Measurements from ENCODE around the gene ALCAM.
"Not testable (repeated sequence)": the region's sequence is repeated elsewhere in the genome, so short reads cannot be mapped to it uniquely, and the experiment has no call there.

ALCAM gene

DNA sequence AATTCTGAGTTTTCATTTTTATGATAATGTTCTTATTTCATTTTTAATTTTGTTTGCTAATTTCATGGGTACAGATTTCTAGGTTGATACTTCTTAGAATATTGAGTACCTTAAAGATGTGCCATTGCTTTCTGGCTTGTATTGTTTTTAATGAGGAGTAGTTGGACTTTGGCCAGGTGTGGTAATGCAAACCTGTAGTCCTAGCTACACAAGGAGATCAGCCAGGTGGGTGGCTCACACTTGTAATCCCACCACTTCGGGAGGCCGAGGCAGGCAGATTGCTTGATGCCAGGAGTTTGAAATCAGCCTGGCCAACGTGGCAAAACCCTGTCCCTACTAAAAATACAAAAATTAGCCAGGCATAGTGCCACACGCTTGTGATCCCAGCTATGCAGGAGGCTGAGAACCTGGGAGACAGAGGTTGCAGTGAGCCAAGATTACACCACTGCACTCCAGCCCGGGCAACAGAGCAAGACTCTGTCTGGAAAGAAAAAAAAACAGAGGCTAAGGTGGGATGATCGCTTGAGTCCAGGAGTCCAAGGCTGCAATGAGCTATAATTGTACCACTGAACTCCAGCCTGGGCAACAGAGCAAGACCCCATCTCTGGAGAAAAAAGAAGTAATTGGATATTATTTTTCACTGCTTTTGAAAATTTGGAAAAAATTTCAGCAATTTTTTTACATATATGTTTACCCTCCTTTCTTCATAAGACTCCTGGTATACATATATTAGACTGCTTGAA lies 198.0 kb downstream of the ALCAM start:
- no peaks in the 10 kb centered on the region for H3K9me3 Mint-ChIP-seq
- DNase-seq = no peak
- no peak for ATAC-seq (replicated peaks)
- no peaks in the 10 kb centered on the region for H3K4me1 Mint-ChIP-seq (ENCODE audit: low read depth in 2 of 2)
- H3K27me3 Mint-ChIP-seq = no peaks in the 10 kb centered on the region
- H3K36me3 Mint-ChIP-seq (ENCODE audit: insufficient read depth) = no peaks in the 10 kb centered on the region
- no peak overlapping the region for H3K4me3 Mint-ChIP-seq
- no peak overlapping the region for H3K27ac Mint-ChIP-seq

DNA sequence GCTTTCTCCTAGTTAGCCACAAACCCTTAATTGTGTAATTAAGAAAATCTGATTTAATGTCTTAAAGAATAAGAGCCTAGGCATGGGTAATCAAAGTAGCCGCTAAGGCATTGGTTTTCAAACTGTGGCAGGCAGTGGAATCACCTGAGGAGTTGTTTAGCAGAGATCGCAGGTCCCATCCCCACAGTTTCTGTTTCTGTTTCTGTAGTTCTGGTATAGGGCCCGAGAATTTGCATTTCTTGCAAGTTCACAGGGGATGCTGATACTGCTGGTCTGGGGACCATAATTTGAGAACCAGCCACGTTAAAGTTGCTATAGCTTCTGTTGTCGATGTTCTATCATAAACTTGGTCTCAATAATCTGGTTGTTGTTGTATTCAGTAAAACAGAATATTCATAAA lies 204.3 kb downstream of the ALCAM start:
- no peaks in the 10 kb centered on the region for H3K36me3 Mint-ChIP-seq (ENCODE audit: insufficient read depth)
- H3K4me1 Mint-ChIP-seq (ENCODE audit: low read depth in 2 of 2) = no peaks in the 10 kb centered on the region
- no peak for ATAC-seq (replicated peaks)
- no peaks in the 10 kb centered on the region for H3K27me3 Mint-ChIP-seq
- DNase-seq = no peak
- H3K9me3 Mint-ChIP-seq = no peaks in the 10 kb centered on the region
- no peak overlapping the region for H3K4me3 Mint-ChIP-seq
- H3K27ac Mint-ChIP-seq = no peak overlapping the region

DNA sequence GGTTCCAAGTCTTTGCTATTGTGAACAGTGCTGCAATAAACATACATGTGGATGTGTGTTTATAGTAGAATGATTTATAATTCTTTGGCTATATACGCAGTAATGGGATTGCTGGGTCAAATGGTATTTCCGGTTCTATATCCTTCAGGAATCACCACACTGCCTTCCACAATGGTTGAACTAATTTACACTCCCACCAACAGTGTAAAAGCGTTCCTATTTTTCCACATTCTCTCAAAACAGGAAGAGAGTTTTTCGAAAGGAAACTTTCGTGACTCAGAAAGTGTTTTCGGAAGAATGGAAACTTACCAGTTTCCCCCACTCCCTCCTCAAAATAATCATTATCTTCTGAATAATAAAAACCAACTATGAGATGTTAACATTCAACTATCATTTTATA lies 205.8 kb downstream of the ALCAM start:
- H3K27ac Mint-ChIP-seq = no peak overlapping the region
- no peaks in the 10 kb centered on the region for H3K36me3 Mint-ChIP-seq (ENCODE audit: insufficient read depth)
- H3K4me3 Mint-ChIP-seq = no peak overlapping the region
- ATAC-seq (replicated peaks) (no peak), DNase-seq (no peak)
- no peaks in the 10 kb centered on the region for H3K4me1 Mint-ChIP-seq (ENCODE audit: low read depth in 2 of 2)
- no peaks in the 10 kb centered on the region for H3K9me3 Mint-ChIP-seq
- H3K27me3 Mint-ChIP-seq = no peaks in the 10 kb centered on the region

DNA sequence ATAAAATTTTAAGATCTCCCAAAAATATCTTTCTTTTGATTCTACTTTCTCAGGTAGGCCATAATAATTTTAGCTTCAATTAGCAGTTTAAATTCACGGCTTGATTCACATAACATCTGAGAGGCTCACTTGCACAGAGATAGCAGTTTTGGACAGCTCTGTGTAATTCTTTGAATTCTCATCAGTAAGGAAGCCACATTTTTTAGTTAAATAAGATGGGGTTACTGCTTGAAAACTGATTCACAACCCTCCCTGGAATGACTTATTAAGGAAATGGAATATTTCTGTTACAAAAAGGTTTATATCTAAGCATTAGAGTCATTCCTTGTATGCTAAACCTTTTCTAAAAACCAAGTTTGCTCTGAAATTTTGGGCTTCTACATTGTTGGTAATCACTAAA lies 212.7 kb downstream of the ALCAM start:
- no peaks in the 10 kb centered on the region for H3K27me3 Mint-ChIP-seq
- H3K36me3 Mint-ChIP-seq (ENCODE audit: insufficient read depth) = no peaks in the 10 kb centered on the region
- no peak overlapping the region for H3K4me3 Mint-ChIP-seq
- H3K4me1 Mint-ChIP-seq (ENCODE audit: low read depth in 2 of 2) = no peaks in the 10 kb centered on the region
- no peak overlapping the region for H3K27ac Mint-ChIP-seq
- H3K9me3 Mint-ChIP-seq = no peaks in the 10 kb centered on the region
- ATAC-seq (replicated peaks) (no peak), DNase-seq (no peak)

DNA sequence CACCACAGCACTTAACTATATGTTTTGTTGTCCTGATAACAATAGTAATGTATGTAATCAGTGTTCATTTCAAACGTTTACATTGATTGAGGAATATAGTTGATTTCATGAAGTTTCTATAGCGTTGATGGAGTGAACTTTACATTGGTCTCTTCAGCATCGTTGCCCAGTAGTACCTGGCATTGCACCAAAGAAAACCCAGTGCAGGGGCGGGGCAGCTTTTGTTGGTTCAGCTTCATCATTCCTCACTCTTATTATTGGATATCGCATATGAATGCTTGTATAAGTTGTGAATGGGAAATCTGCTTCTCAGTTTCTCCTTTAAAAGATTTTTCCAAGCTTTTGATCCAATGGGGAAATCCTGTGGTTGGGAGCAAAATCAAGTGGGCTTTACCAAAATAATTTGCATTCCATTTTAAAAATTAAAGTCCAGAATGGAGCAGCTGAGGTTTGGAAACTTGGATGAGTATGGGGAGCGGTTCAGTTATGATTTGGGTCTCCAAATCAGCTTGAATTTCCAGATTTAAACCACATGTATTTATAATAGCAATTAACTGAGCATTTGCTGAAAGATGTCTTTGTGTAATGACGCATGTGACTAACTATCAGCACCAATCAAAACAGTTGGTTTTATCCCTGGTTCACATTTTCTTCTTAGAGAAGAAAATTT lies 213.7 kb downstream of the ALCAM start:
- no peak for ATAC-seq (replicated peaks)
- H3K27ac Mint-ChIP-seq = no peak overlapping the region
- no peak for DNase-seq
- no peaks in the 10 kb centered on the region for H3K9me3 Mint-ChIP-seq
- no peaks in the 10 kb centered on the region for H3K27me3 Mint-ChIP-seq
- H3K4me3 Mint-ChIP-seq = no peak overlapping the region
- no peaks in the 10 kb centered on the region for H3K36me3 Mint-ChIP-seq (ENCODE audit: insufficient read depth)
- no peaks in the 10 kb centered on the region for H3K4me1 Mint-ChIP-seq (ENCODE audit: low read depth in 2 of 2)

DNA sequence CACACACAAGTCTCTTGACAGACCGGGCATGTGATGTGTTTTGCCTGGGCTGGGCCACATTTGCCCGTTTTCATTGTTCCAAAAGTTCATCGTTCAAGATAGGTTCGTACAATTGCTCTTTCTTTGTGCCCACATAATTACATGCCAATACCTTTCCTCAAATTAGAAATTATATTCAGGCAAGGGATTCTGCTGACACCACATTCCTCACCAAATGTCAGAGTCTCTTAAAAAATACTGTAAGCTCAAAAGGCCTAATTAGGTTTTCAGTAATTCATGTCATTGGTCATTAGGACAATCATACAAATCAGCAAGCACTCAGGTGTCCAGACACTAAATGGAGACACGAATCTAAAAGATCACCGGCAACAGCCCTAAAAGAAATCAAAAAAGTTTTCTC lies 215.3 kb downstream of the ALCAM start:
- no peak for ATAC-seq (replicated peaks)
- Mint-ChIP-seq H3K27me3 (no peaks in the 10 kb centered on the region), H3K4me1 (ENCODE audit: low read depth in 2 of 2) (no peaks in the 10 kb centered on the region)

DNA sequence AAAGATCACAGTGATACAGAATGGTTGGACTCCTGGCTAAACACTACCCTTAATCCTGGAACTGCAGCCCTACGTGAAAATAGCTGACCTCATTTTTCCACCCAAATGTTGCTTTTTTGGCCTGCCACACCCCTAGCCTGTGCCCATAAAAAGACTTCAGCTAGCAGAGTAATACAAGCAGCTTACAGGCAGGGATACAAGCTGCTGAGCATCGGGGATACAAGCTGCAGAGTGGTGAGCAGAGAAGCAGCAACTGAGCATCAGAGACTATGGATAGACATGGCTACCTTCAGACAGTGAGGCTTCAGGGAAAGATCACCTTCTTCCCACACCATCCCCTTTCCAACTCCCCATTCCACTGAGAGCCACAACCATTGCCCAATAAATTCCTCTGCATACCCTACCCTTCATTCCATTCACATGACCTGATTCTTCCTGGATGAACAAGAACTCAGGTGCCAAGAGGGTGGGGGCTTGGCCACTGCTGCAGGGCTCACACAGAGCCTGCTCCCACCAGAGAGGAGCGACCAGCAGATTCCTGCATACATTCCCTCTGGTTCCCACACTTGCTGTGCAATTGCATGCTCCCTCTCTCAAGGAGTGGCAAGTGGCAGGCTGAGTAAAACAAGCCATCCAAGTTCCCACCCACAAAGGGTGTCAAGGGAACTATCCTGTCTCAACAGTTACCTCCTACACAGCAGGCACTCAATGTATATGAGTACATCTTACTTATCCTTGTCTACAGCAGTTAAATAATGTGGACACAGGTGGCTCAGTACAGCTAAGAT lies 217.5 kb downstream of the ALCAM start:
- DNase-seq = no peak
- H3K4me3 Mint-ChIP-seq = no peak overlapping the region
- no peak for ATAC-seq (replicated peaks)
- no peaks in the 10 kb centered on the region for H3K36me3 Mint-ChIP-seq (ENCODE audit: insufficient read depth)
- no peak overlapping the region for H3K27ac Mint-ChIP-seq
- no peaks in the 10 kb centered on the region for H3K4me1 Mint-ChIP-seq (ENCODE audit: low read depth in 2 of 2)
- no peaks in the 10 kb centered on the region for H3K27me3 Mint-ChIP-seq
- no peaks in the 10 kb centered on the region for H3K9me3 Mint-ChIP-seq

More for the DNA sequence above, 215.3 kb downstream of the ALCAM start:
- no peak for DNase-seq
- H3K27ac Mint-ChIP-seq = no peak overlapping the region
- no peaks in the 10 kb centered on the region for H3K9me3 Mint-ChIP-seq
- H3K36me3 Mint-ChIP-seq (ENCODE audit: insufficient read depth) = no peaks in the 10 kb centered on the region
- no peak overlapping the region for H3K4me3 Mint-ChIP-seq

DNA sequence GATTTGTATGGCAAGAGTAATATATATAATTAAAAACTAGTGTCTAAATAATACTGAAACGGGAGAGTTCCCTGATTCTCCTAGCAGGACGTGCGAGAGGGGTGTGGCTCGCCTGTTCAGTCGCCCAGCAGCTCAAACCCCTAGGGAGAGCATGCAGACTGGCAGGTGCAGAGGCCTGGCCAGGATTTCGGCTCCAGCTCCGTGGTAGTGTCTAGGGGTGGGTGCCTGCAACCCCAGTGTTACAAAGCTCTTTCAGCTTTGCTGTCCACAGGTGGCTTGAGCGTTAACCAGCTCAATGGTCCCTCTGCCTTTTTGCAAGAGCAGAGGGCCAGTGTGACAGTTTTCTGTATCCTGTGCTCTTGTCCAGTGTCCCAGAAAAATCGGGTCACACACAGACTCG lies 226.6 kb downstream of the ALCAM start:
- Mint-ChIP-seq H3K27ac (no peak overlapping the region), H3K36me3 (ENCODE audit: insufficient read depth) (no peaks in the 10 kb centered on the region), H3K9me3 (no peaks in the 10 kb centered on the region), H3K27me3 (peaks cover 0 to 10% of the 10 kb centered on the region in 2 donors), H3K4me1 (ENCODE audit: low read depth in 2 of 2) (no peaks in the 10 kb centered on the region), H3K4me3 (no peak overlapping the region)
- ATAC-seq (replicated peaks) = no peak
- no peak for DNase-seq

DNA sequence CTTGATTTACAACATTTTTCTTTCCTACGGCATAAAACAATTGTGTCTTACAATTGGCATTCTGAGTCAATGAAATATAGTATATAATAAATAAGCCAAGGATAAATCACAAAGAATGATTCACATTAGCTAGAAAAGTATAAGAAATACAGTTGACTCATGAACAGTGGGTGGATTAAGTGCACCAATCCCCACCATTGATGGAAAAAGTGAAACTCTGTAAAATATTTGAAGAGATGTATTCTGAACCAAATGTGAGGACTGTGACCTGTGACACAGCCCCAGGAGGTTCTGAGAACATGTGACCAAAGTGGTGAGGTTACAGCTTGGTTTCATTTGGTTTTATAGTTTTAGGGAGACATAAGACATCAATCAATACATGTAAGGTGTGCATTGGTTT lies 227.5 kb downstream of the ALCAM start:
- DNase-seq (no peak), ATAC-seq (replicated peaks) (no peak)
- Mint-ChIP-seq H3K4me3 (no peak overlapping the region), H3K4me1 (ENCODE audit: low read depth in 2 of 2) (no peaks in the 10 kb centered on the region), H3K36me3 (ENCODE audit: insufficient read depth) (no peaks in the 10 kb centered on the region), H3K27ac (no peak overlapping the region), H3K9me3 (no peaks in the 10 kb centered on the region), H3K27me3 (peaks cover 0 to 10% of the 10 kb centered on the region in 2 donors)

DNA sequence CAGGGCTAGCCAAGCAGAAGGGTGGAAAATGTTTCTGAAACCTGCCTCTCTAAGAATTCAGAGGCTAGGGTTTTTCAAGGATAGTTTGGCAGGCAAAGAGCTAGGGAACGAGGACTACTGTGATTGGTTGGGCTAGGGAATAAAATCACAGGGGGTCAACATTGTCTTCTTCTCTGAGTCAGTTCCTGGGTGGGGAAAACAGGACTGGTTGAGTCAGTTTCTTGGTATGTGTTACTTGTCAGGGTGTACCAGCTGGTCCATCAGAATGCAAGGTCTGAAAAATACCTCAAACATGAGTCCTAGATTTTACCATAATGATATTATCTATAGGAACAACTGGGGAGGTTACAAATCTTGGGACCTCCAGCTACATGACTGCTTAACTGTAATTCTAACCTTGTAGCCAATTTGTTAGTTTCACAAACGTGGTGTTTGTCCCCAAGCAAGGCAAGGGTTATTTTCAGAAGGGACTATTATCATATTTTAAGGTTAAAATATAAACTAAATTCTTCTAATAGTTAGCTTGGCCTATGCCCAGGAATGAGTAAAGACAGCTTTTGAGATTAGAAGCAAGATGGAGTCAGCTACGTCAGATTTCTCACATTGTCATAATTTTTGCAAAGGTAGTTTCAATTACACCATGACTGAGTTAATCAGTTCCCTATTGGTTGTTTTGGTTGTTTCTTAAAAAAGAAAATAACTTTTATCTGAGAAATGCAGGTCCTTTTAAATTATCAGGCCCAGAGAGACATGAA lies 231.5 kb downstream of the ALCAM start:
- no peaks in the 10 kb centered on the region for H3K4me1 Mint-ChIP-seq (ENCODE audit: low read depth in 2 of 2)
- no peaks in the 10 kb centered on the region for H3K9me3 Mint-ChIP-seq
- ATAC-seq (replicated peaks) (no peak), DNase-seq (no peak)
- H3K4me3 Mint-ChIP-seq = no peak overlapping the region
- no peak overlapping the region for H3K27ac Mint-ChIP-seq
- H3K27me3 Mint-ChIP-seq = peaks cover 0 to 1% of the 10 kb centered on the region in 2 donors
- no peaks in the 10 kb centered on the region for H3K36me3 Mint-ChIP-seq (ENCODE audit: insufficient read depth)

DNA sequence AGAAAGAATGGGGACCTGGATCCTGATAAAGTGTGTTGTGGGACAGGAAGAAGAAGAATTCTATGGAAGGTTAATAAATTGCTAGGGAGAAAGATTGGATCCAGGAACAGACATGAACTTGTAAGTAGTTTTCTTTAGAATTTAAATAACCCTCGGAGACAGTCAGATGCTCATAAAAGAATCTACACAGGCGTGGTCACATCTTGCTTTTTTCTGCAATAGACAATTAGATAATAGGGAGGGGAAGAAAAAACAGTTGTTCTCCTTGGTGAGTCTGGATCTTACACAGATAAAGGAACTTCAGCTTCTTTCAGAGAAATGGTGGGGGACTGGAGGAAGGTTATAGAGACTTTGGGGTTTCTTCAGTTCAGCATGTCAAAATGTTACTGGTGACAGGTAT lies 232.6 kb downstream of the ALCAM start:
- Mint-ChIP-seq H3K27ac (no peak overlapping the region), H3K27me3 (no peaks in the 10 kb centered on the region), H3K4me3 (no peak overlapping the region), H3K36me3 (ENCODE audit: insufficient read depth) (no peaks in the 10 kb centered on the region), H3K9me3 (no peaks in the 10 kb centered on the region), H3K4me1 (ENCODE audit: low read depth in 2 of 2) (no peaks in the 10 kb centered on the region)
- ATAC-seq (replicated peaks) = no peak
- no peak for DNase-seq

DNA sequence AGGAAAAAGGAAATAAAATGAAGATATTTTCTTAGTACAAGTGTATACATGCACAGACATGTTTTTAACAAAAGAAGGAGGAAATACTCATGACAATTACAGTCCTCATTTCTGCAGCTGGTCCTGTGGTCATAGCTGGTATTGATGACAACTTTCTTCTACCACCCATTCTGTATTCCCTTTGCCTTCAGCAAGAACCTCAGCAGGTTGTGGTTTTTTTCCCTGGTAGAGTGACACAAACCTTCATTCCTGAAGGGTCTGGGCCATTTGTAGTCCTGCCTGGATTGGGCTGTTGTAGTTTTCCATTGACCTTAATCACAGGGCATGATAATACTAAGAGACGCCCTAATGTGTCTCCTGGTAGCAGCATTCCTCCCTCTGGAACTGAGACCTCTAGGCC lies 235.0 kb downstream of the ALCAM start:
- not testable (repeated sequence) for H3K27me3 Mint-ChIP-seq; H3K9me3 Mint-ChIP-seq; H3K4me1 Mint-ChIP-seq (ENCODE audit: low read depth in 2 of 2); H3K36me3 Mint-ChIP-seq (ENCODE audit: insufficient read depth); DNase-seq; H3K4me3 Mint-ChIP-seq; ATAC-seq (replicated peaks); H3K27ac Mint-ChIP-seq

DNA sequence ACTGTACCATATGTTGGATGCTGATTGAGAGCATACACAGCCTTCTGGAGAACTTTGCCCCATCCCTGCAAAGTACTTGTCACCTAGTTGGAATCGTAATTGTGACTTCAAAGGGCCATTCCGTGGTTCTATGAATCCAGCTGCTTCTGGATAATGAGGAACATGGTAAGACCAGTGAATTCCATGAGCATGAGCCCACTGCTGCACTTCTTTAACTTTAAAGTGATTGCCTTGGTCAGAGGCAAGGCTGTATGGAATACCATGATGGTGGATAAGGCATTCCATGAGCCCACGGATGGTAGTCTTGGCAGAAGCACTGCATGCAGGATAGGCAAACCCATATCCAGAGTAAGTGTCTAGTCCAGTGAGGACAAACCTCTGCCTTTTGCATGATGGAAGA lies 235.6 kb downstream of the ALCAM start:
- H3K9me3 Mint-ChIP-seq; H3K4me1 Mint-ChIP-seq (ENCODE audit: low read depth in 2 of 2); H3K27me3 Mint-ChIP-seq; ATAC-seq (replicated peaks); H3K36me3 Mint-ChIP-seq (ENCODE audit: insufficient read depth); DNase-seq; H3K4me3 Mint-ChIP-seq; H3K27ac Mint-ChIP-seq: not testable (repeated sequence)
